Measurements from ENCODE around the gene GSG1.

GSG1 gene

GRCh38 chr12:13119826-13120225 is 16.4 kb upstream of the GSG1 start:
- H3K27me3 ChIP-seq (ENCODE audit: insufficient read depth, low read length, poor library complexity): peaks cover 15% of the 10 kb centered on the region
- H3K9me3 ChIP-seq (ENCODE audit: insufficient read depth, low read length, severe bottlenecking): no peaks in the 10 kb centered on the region
- ATAC-seq (ENCODE audit: insufficient read depth, low read depth): no peak
- H4K20me1 ChIP-seq (ENCODE audit: insufficient read depth, low read length): no peaks in the 10 kb centered on the region
- DNase-seq: no peak
- H2AFZ ChIP-seq (ENCODE audit: low read depth, low read length): no peak overlapping the region
- no peaks in the 10 kb centered on the region for H3K79me2 ChIP-seq (ENCODE audit: insufficient read depth, low read length)
- no peak for TF ChIP-seq CTCF (IDR thresholded peaks at IDR 0.05; ENCODE audit: borderline replicate concordance, extremely low read depth, low read length, poor library complexity, severe bottlenecking)
- no peak for TF ChIP-seq EZH2 (IDR thresholded peaks at IDR 0.05; ENCODE audit: borderline replicate concordance, low read depth, low read length, severe bottlenecking)
- H3K27ac ChIP-seq (ENCODE audit: low read length): no peak overlapping the region
- H3K4me1 ChIP-seq (ENCODE audit: insufficient read depth, low read length): no peaks in the 10 kb centered on the region
- H3K9ac ChIP-seq (ENCODE audit: low read depth, low read length): no peak overlapping the region
- no peak overlapping the region for H3K4me3 ChIP-seq (ENCODE audit: low read depth in 1 of 2, low read length in 2 of 2)
- no peaks in the 10 kb centered on the region for H3K36me3 ChIP-seq (ENCODE audit: insufficient read depth, low read length)
- H3K4me2 ChIP-seq (ENCODE audit: insufficient read depth, low read length): no peak overlapping the region

GRCh38 chr12:13117029-13117428 is 13.6 kb upstream of the GSG1 start:
- no peak overlapping the region for H3K27ac ChIP-seq (ENCODE audit: low read length)
- no peaks in the 10 kb centered on the region for H3K4me1 ChIP-seq (ENCODE audit: insufficient read depth, low read length)
- H3K9me3 ChIP-seq (ENCODE audit: insufficient read depth, low read length, severe bottlenecking): no peaks in the 10 kb centered on the region
- H3K4me3 ChIP-seq (ENCODE audit: low read depth in 1 of 2, low read length in 2 of 2): no peak overlapping the region
- no peak for DNase-seq
- H3K9ac ChIP-seq (ENCODE audit: low read depth, low read length): no peak overlapping the region
- TF ChIP-seq CTCF (IDR thresholded peaks at IDR 0.05; ENCODE audit: borderline replicate concordance, extremely low read depth, low read length, poor library complexity, severe bottlenecking) (no peak), EZH2 (IDR thresholded peaks at IDR 0.05; ENCODE audit: borderline replicate concordance, low read depth, low read length, severe bottlenecking) (no peak)
- no peaks in the 10 kb centered on the region for H3K36me3 ChIP-seq (ENCODE audit: insufficient read depth, low read length)
- no peaks in the 10 kb centered on the region for H3K79me2 ChIP-seq (ENCODE audit: insufficient read depth, low read length)
- H4K20me1 ChIP-seq (ENCODE audit: insufficient read depth, low read length): no peaks in the 10 kb centered on the region
- H2AFZ ChIP-seq (ENCODE audit: low read depth, low read length): no peak overlapping the region
- H3K4me2 ChIP-seq (ENCODE audit: insufficient read depth, low read length): no peak overlapping the region
- H3K27me3 ChIP-seq (ENCODE audit: insufficient read depth, low read length, poor library complexity): peaks cover 22% of the 10 kb centered on the region
- ATAC-seq (ENCODE audit: insufficient read depth, low read depth): no peak

- H3K4me3 ChIP-seq (ENCODE audit: low read depth in 1 of 2, low read length in 2 of 2): no peak overlapping the region
- H3K27me3 ChIP-seq (ENCODE audit: insufficient read depth, low read length, poor library complexity): peaks cover 28% of the 10 kb centered on the region
- H4K20me1 ChIP-seq (ENCODE audit: insufficient read depth, low read length): no peaks in the 10 kb centered on the region
- no peak overlapping the region for H3K27ac ChIP-seq (ENCODE audit: low read length)
- H3K4me2 ChIP-seq (ENCODE audit: insufficient read depth, low read length): no peak overlapping the region
- H3K36me3 ChIP-seq (ENCODE audit: insufficient read depth, low read length): no peaks in the 10 kb centered on the region
- no peak overlapping the region for H3K9ac ChIP-seq (ENCODE audit: low read depth, low read length)
- TF ChIP-seq EZH2 (IDR thresholded peaks at IDR 0.05; ENCODE audit: borderline replicate concordance, low read depth, low read length, severe bottlenecking) (no peak), CTCF (IDR thresholded peaks at IDR 0.05; ENCODE audit: borderline replicate concordance, extremely low read depth, low read length, poor library complexity, severe bottlenecking) (no peak)
- DNase-seq: no peak
- H3K9me3 ChIP-seq (ENCODE audit: insufficient read depth, low read length, severe bottlenecking): no peaks in the 10 kb centered on the region
- H2AFZ ChIP-seq (ENCODE audit: low read depth, low read length): no peak overlapping the region
- no peak for ATAC-seq (ENCODE audit: insufficient read depth, low read depth)
- no peaks in the 10 kb centered on the region for H3K4me1 ChIP-seq (ENCODE audit: insufficient read depth, low read length)
- H3K79me2 ChIP-seq (ENCODE audit: insufficient read depth, low read length): no peaks in the 10 kb centered on the region
Observed at GRCh38 chr12:13116259-13116658, 12.8 kb upstream of the GSG1 start.
